DMS153 treated with DMSO at 0.1 percent for 48 hours (cell line): ENCODE measurements around the gene CEBPE.

Source experiments
- DNase-seq: peaks from one replicate; lab custom pipeline; 2025; ENCODE audit not compliant: unreplicated experiment; lab: John Stamatoyannopoulos, UW

The CEBPE gene

DNA sequence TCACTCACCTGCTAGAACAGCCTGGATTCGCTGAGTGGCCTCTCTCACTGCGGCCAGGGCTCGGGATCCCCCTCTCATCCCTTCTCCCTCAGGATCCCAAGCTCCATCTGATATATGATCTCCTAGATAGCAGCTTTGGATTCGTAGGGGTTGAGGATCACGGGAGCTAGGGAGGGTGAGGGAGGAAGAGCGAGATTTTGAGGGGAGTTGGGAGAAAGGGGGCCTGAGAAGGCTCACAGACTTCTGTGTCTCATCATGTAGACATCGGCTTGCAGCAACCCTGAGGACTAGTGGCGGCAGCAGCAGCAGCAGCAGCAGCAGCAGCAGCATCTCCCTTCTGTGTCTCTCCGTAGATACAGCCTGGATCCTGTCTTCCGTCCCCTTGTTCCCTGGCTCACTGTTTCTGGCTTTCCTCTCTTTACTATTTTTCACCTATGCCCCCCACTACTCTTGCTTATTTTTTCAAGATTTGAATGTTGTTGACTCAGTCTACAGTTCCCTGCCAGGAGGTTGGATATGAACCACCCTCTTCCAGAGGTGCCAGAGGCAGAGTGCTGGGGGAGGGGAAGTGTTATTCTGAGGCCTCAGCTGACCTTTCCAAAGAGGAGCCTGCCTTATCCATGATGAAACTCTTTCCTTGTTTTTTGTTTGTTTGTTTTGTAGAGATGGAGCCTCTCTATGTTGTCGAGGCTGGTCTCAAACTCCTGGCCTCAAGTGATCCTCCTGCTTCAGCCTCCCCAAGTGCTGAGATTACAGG, 14.3 kb downstream of the CEBPE start, which contains the start of gene CIROP:
Gene CIROP (minus strand): TSS at position 399 of the 757 bp plus-strand sequence. CDS start 69 bp downstream, at position 330.
- DNase-seq = no peak

DNA sequence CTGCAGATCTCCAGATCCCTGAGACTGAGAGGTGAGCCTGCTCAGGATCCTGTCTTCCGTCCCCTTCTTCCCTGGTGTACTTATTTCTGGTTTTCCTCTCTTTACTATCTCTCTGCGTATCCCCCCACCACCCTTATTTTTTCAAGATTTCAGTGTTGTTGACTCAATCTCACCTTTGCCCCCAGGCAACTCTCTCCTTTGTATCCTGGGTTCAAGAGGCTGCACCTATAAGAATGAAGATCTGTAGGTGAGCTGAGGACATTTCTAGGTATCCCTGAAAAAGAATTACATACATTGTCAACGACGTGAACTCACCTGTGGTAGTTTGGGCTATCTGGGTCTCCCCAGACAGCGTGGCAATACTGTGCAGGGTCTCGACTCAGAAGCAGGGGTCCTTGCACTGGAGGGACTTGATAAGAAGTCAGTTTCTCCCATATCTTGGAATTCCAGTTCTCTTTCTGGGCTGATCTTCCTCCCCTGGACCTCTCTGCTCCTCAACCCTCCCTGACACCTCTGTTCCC, 14.9 kb downstream of the CEBPE start:
- no peak for DNase-seq

DNA sequence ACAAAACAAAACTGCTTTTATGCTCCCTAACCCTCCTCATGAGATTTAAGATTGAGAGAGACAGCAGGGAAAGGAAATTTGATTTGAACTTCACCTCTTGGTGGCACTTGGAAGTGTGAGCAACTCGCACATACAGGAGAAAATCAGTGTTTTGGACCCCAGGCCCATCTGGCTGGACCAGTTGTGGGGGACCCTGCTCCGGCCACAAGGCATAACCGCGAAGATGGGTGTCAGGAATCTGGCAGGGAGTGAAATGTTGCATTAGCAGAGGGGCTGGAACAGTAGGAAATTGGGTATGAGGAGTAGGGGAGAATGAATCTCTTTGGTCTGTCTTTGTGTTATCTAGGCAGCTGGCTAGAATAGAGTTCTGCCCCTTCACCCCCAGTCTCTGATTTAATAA, 15.5 kb downstream of the CEBPE start:
- DNase-seq = no peak

DNA sequence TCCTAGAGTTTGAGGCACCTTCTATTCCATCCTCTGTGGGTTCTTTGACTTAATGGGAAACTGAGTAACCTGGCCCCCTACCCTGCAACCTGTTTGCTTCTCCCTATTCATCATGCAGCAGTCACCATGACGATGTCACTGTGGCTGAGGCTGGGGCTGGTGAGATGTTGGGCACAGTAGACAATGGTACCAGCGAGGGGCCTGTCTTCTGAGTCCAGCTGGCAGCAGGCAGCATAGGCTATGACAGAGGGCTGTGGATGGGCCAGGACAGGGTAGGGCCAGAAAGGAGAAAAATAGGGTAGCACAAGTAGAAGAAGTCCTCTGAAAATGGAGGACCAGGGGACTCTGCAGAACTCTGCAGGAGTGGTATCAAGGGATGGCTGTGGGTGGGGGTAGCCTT, 16.3 kb downstream of the CEBPE start:
- DNase-seq = no peak

DNA sequence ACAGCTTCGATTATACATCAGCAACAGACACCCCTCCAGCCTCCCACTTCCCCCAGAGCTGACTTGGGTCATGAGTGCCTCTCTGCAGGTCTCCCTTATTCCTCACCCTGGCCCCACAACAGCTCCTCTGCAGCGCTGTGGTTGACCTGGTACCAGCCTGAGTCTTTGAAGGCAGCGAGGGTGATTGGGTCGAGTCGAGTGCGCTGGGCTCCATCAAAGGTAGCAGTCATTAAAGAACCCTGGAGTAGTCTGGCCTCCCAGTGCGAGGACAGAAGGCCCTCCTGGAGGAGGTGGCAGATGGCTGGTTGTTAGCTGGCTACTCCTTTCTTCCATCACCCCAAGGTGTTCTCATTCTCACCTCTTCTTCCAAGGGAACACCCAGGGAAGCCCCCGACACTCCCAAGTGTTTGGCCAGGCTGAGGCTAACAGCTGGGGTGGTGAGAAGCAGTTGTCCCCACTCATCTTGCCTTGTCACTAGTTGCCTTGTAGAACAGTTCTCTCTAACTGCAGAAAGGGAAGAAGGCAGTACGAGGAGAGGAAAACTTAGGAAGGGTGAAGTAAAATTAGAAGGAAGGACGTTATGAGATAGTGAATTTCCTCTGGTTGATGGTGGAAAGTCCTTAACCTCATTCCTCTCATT, 16.9 kb downstream of the CEBPE start:
- no peak for DNase-seq

DNA sequence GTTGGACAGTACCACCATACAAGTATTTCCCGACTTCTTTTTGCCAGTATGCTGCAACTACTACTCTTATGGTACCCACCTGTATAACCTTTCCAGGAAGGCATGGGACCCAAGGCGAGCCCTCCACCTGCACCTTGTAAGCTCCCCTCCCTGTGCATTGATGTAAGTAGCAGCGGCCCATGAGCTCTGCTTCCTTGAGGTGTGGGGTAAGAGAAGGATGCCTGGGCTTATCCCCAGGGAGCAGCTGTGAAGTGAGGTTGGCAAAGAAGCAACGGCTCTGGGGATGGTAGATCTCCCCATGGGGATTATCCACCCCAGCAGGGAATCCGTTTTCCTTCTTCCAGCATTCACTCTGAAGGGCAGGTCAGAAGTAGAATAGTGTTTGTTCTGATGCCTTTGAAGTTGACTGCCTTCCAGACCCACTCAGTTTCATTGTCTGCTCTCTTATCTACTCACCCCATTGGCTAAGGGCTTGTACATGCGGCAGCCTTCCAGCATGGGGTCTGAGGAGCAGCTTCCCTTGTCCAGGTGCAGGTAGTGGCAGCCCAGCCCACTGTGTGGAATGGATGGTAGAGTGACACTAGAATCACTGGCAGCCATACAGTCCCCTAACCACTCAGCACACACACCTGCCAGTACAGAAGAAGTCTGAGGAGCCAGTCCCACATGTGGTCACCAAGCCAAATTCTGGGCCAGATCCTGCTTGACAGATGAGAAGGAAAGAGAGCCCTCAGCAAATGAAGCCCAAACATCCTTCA, 17.7 kb downstream of the CEBPE start:
- DNase-seq = no peak

DNA sequence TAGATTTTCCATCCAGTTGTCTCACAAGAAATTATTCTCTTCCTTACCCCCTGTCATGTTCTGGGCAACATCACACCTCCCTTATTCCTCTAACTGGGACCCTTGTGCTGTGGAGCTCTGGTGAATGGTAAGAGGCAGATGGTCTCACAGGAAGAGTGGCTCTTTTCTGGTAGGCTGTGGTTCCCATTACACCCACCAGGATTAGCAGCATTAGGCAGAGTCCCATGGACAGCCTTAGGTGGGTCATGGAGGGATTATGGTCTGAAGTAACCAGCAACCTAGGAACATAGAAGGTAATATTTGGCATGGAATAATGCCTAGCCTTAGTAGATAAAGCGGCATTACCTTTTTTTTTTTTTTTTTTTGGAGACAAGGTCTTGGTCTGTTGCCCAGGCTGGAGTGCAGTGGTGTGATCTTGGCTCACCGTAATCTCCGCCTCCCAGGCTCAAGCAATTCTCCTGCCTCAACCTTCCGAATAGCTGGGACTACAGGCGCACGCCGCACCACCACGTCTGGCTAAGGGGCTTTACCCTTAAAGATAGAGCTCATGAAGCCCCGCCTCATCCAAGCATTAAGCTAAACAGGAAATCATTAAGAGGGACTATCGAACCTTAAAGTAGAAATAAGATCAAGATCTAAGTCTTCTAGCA, 19.7 kb downstream of the CEBPE start:
- no peak for DNase-seq

DNA sequence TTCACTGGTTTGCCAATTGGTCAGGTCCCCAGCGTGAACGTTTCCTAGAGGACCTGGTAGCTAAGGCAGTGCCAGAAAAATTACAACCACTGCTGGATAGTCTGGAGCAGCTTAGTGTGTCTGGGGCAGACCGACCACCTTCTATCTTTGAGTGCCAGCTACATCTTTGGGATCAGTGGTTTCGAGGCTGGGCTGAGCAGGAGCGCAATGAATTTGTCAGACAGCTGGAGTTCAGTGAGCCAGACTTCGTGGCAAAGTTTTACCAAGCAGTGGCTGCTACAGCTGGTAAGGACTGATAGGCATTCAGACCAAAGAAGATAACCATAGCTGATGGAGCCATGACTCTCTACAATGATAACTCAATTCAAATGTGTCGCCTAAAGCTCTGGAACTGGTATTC, 21.3 kb downstream of the CEBPE start:
- no peak for DNase-seq

DNA sequence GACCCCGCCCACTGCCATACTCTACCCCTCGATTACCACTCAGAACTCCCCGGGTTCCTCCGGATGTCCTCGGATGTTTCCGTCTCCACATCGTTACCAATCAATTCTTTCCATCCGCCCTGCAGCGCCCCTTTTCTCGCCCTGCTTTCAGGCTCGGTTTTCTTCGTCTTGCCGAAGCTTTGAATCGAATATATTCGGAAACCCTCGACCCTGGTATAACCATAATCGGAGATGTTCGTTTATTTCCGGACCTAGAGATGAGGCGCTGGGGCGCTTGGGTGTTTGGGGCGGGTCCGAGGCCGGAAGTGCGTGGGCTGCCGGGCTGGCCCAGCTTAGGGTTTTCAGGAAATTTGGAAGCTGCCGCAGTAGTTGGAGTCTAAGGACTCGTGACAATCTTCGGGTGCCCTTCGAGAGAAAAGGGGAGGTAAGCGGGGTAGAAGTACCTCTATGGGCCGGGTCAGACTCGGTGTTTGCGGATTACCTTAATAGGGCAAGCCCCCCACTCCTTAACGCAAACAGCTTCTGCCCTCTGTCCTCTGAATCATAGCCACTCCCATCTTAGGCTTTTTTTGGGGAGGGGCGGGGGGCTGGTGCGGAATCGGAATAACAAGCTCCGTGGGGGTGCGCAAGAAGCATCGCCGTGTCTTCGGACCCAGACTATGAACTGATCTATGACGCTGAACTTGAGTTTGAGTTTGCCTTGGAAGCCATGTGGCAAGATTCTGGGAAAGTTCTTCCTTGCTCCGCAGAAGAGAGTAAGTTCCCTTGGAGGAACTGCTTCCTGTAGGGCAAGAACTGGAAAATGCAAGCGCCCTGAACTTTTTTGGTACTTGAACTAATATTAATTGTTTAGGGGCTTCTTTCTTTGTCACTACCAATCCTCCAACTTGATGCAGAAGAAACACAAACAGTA, 23.6 kb downstream of the CEBPE start, which contains the start of gene C14orf119:
Gene C14orf119 (plus strand): TSS at position 310 of the 913 bp plus-strand sequence. CDS start 2,154 bp downstream, outside the sequence.
- DNase-seq = no peak

DNA sequence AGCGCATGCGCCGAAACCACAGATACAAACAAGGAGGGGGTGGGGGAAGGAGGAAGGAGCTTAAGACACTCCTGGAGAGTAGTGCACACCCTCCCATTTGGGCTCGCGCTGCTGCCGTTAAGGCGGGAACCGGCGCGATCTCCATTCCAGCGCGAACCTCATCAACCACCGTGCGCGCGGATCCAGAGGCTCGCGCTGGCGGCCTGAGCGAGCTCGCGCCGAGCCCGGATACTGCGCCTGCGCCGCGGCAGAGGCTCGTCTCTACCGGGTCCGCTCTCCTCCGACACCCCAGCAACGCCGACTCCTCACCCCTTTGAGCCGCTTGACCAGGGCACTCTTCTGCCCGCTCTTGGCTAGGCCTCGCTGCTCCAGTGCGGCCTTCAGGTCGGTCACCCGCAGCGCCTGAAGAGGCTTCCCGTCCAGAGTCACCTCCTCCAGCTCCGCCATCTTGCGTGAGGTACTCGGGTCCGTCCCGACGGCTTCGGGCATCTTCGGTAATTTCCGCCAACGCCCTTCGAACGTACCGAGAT, 24.3 kb downstream of the CEBPE start, which contains the start of gene ACIN1:
Gene ACIN1 (minus strand): TSS at position 471 of the 530 bp plus-strand sequence. CDS start 24 bp downstream, at position 447.
- no peak for DNase-seq

DNA sequence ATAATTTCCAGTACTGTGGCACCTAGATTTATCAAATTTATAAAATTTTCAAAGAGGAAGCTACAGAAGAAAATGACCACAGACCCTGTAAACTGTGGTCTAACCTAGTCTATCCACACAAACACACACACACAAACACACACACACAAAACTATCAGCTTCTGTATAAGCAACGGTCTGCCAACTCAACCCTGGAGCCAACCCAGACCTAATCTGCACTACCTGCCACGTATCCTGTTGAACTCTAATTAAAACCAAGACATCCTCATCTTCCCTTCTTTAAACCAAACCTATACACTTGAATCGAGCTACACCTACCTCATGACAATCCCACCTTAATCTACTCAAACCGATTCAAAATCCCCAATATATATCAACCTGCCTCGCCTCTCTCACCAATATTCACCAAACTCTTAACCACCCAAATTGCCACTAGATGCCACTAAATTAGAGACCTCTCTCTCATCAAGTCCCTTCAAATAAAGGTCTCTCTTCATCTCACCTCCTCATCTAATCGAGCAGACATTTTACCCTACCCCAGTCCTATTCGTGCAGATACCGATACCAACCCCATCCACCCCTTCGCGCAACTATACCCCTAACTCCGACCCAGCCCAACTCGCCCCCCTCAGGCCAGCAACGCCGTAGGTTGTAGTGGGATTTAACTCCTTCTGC, 24.9 kb downstream of the CEBPE start:
- no peak for DNase-seq

DNA sequence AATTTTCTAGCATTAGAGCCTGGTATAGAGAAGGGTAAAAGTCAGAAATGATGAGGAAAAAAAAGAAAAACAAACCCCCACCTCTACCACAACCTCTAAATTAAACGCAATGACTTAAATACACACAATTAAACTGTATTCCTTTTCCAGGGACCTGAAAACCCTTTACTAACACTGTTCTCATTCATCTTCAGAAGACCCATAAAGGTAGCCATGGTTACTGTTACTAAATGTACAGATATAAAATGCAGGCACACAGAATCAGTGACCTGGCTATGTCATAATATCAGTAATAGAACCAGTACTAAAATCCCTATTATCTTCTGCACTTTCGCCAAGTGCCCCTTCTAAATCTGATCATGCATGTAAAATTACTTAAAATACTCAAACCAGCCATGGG, 25.5 kb downstream of the CEBPE start:
- DNase-seq = no peak

DNA sequence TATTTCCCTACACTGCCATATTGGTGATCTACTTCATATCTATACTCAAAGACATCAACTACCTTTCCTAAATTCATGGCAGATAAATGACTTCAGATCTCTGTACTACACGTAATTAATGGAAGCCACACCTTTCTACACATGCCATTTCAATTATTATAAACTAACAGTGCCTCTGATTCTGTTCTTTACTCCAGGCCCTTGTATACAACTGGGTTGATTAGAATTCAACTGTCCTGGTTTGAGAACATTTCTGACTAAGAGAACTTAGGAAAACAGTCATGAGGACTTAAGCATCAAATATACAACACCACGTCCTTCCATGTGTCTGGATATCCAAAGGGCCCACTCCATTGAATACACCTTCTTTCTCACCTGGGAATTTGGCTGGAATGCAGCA, 26.0 kb downstream of the CEBPE start:
- DNase-seq = no peak

DNA sequence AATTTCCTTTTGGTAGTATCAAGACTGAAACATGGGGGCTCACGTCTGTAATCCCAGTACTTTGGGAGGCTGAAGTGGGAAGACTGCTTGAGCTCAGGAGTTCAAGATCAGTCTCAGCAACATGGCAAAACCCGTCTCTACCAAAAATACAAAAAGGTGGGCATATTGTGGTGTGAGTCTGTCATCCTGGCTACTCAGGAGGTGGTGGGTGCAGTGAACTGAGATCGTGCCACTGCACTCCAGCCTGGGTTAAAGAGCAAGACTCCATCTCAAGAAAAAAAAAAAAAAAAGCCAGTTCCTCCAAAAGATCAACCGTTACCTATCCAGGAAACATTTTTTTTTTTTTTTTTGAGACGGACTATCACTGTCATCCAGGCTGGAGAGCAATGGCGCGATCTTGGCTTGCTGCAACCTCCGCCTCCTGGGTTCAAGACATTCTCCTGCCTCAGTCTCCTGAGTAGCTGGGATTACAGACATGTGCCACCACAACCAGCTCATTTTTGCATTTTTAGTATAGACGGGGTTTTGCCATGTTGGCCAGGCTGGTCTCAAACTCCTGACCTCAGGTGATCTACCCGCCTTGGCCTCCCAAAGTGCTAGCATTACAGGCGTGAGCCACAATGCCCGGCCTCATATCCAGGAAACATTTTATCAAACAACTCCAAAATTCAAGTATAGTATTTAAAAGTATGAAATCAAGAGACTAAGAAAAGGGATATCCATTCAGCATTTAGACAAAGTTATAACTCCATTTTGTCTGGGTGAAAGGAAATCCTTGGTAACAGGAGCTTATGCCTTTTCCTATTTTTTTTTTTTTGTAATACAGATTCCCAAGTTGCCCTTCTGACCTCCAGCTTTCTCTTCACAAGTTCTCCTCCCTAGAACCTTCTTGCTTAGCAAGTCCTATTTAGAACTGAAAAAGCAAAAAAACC, 27.5 kb downstream of the CEBPE start:
- DNase-seq = no peak

DNA sequence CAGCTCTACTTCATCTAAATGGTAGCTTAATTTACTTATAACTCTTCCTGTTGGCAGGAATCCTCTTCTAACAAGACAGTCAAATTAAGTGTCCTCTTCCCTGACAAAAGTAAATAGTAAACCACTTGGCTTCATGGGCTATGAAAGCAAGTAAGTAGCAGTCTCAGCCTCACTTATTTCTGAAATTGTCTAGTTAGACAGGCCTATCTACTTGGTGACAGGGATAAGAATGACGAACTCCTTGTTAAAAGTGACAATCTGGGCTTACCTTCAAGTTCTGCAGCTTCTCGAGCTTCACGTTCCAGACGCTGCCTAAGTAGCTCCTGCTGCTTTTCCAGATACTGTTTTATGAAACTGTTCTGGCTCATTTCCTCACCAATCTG, 28.8 kb downstream of the CEBPE start:
- no peak for DNase-seq

DNA sequence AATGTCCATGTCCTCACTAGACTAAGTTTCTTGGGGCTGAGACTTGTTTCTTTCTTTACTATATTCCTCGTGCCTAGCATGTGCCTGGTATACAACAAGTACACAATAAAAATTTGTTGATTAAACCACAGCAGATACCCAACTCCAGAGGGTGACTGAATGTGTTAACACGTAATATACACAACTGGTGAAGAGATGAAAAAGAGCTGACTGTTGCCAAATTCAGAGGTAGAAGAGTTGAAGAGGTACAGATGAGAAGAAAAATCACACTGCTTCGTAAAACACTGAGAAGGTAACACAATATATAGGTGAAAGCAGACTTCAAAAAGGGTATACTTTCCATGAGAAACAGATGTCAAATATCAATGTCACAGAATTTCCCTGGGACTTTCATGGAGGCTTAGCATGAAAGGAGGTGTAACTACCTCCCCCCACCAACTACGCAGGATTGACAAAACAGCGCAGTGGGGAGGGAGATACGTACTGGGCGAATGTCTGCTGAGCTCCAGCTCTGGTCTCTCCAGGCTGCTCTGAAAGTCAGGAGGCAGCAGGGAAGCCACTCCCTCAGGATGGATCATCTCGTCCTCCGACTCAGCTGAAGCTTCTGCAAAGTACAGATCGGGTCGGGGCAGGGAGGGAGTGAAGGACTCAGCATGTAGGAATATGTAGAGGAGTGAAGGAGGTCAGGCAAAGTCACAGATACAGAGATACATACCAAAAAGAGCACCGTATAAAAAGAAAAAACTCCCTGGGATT, 29.4 kb downstream of the CEBPE start:
- no peak for DNase-seq

DNA sequence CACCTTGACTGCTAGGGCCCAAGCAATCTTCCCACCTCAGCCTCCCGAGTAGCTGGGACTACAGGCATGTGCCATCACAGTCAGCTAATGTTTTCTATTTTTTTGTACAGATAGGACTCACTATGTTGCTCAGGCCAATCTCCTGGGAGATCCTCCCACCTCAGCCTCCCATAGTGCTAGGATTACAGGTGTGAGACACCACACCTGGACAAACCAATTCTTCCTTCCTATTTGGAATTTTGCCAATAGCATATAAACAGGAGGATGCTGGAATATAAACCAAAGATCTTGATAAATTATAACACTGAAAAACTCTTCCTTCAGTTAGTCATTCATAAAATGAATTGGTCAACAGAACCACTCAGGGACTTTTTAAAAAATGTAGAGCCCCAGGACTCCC, 32.5 kb downstream of the CEBPE start:
- no peak for DNase-seq
